NK-92 (cell line): ENCODE measurements around the gene SEPHS1.
"Not testable (repeated sequence)": the region's sequence is repeated elsewhere in the genome, so short reads cannot be mapped to it uniquely, and the experiment has no call there.

Experiments
- DNase-seq: peaks from one replicate; lab custom pipeline; 2025; ENCODE audit not compliant: unreplicated experiment; lab: John Stamatoyannopoulos, UW

The SEPHS1 gene

GRCh38 chr10:13365243-13365642, 17.1 kb upstream of the SEPHS1 start:
- no peak for DNase-seq

- DNase-seq = no peak
Observed at GRCh38 chr10:13360587-13360986, 12.5 kb upstream of the SEPHS1 start.

GRCh38 chr10:13356392-13356791, 8.3 kb upstream of the SEPHS1 start:
- no peak for DNase-seq

GRCh38 chr10:13354783-13355182, 6.7 kb upstream of the SEPHS1 start:
- DNase-seq = no peak

GRCh38 chr10:13352519-13352918, 4.4 kb upstream of the SEPHS1 start:
- no peak for DNase-seq

- DNase-seq = no peak
Observed at GRCh38 chr10:13351340-13351915, 3.3 kb upstream of the SEPHS1 start.

- no peak for DNase-seq
Observed at GRCh38 chr10:13349463-13350274, 1.6 kb upstream of the SEPHS1 start.

GRCh38 chr10:13347500-13348156, 465 bp downstream of the SEPHS1 start:
- DNase-seq = no peak

- no peak for DNase-seq
Observed at GRCh38 chr10:13347043-13347499, 1.0 kb downstream of the SEPHS1 start.

- DNase-seq = no peak
Observed at GRCh38 chr10:13346283-13347042, 1.6 kb downstream of the SEPHS1 start.

- no peak for DNase-seq
Observed at GRCh38 chr10:13340626-13341376, 7.3 kb downstream of the SEPHS1 start.

- DNase-seq = no peak
Observed at GRCh38 chr10:13340068-13340467, 8.0 kb downstream of the SEPHS1 start.

- no peak for DNase-seq
Observed at GRCh38 chr10:13338390-13339110, 9.5 kb downstream of the SEPHS1 start.

- no peak for DNase-seq
Observed at GRCh38 chr10:13337827-13338196, 10.3 kb downstream of the SEPHS1 start.

- DNase-seq = no peak
Observed at GRCh38 chr10:13337128-13337826, 10.8 kb downstream of the SEPHS1 start.

GRCh38 chr10:13335881-13336280, 12.2 kb downstream of the SEPHS1 start:
- DNase-seq = no peak

- DNase-seq = no peak
Observed at GRCh38 chr10:13334556-13334955, 13.5 kb downstream of the SEPHS1 start.

GRCh38 chr10:13331646-13332045, 16.4 kb downstream of the SEPHS1 start:
- DNase-seq = no peak

- not testable (repeated sequence) for DNase-seq
Observed at GRCh38 chr10:13330980-13331379, 17.1 kb downstream of the SEPHS1 start.
